HG03159 (cell line): ENCODE results near the gene KPNA3.
"Not testable (repeated sequence)": the region's sequence is repeated elsewhere in the genome, so short reads cannot be mapped to it uniquely, and the experiment has no call there.

Experiments used
- ATAC-seq: cut with Tn5 transposase; IDR thresholded peaks from one replicate; pipeline ENCODE4 v1.9.1; 2021; ENCODE audit warnings: mild to moderate bottlenecking, moderate library complexity; ENCODE audit not compliant: unreplicated experiment

KPNA3 gene

DNA sequence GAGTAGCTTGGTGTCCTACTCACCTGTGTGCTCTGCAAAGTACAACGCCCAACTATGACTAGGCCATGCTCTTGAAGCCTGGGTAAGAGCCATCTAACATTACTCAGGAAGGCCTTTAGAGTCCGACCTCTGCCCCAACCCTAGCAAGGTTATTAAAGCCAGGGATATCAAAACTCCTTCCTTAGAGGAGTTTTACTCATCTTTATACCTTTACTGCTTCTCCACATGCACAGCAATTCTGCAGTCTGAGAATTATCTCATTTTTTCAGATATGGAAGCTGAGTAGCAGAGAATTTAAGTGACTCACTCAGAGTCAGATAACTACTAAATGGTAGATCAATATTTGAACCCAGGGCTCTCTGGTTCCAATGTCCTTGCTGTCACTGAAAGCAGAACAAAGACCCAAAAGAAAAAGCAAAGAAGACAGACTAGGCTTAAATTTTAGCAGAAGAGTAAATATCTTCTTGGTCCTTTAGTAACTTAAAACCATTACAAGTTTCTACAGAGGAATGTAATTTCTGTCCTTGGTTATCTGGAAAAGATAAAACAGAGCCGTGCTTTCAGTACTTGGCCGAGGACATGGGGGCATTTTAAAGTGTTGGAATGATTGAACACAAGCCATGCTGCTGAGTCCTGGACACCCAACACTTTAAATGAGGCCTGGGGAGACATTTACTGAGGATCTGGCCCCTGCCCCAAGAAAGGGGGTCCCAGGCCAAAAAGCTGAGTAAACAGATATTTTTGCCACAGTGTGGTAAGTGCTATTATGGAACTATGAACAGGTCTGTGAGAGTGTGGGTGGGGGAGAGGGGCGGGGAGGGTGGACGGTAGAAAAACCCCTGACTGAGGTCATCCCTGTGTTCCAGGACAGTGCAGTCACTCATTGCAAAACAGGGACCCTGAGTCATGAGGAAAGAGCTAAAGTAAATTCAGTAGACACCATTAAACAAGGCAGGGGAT lies 18.4 kb upstream of the KPNA3 start:
- ATAC-seq, result no peak

DNA sequence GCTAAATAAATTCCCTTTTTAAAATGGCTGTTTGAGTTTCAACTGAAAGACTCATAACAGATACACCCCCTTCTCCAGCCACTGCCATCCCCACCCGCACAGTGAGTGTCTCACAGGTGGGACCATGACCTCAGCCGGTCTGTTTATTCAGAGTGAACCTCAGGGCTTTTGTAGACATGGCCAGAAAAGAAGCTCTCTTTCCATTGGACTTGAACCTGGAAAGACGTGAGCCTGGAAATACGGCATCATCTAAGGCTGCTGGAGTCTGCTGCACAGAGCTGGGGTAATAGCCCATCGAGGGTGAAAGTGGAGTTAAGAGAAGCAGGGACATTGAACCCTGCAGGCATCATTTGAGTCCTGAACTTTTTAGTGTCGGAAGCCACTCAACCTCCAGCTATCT lies 15.2 kb upstream of the KPNA3 start:
- ATAC-seq, result no peak

DNA sequence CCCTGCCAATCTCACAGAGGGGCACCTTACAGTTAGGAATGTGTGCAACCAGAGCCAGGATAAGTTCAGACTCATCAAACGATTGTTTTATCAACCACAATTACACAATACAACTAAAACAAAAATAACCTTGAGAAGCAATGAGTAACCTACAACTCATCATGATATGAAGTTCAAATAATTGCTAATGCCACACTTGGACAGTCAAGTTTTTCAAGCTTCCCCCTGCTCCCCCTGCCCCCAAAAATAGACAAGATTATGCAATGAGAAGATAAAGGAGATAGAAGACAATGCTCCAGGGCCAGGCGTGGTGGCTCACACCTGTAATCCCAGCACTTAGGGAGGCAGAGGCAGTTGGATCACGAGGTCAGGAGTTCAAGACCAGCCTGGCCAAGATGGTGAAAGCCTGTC lies 13.6 kb upstream of the KPNA3 start:
- ATAC-seq, result no peak

DNA sequence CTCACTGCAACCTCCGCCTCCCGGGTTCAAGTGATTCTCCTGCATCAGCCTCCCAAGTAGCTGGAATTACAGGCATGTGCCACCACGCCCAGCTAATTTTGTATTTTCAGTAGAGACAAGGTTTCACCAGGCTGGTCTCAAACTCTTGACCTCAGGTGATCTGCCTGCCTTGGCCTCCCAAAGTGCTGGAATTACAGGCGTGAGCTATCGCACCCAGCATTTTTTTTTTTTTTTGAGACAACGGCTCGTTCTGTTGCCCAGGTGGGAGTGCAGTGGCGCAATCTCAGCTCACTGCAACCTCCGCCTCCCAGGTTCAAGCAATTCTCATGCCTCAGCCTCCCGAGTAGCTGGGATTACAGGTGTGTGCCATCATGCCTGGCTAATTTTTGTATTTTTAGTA lies 10.6 kb upstream of the KPNA3 start:
- not testable (repeated sequence) for ATAC-seq

DNA sequence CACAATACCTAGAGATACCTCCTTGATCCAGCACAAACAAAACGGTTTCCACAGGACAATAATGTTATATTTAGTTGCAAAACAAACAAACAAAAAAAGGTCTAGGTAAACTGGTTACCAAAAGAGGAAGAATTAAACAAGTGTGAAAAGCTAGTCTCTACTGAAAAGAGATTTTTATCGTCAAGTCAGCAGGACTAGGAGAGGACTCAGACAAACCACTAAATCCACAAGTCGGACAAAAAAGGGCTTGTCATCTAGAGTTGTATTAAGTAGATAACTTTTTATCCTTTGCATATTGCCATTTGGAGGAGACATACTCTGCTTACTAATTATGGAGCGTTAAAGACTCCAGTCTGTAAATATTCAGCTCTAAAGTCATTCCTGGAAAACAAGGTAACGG lies 9.9 kb upstream of the KPNA3 start:
- ATAC-seq, result no peak

DNA sequence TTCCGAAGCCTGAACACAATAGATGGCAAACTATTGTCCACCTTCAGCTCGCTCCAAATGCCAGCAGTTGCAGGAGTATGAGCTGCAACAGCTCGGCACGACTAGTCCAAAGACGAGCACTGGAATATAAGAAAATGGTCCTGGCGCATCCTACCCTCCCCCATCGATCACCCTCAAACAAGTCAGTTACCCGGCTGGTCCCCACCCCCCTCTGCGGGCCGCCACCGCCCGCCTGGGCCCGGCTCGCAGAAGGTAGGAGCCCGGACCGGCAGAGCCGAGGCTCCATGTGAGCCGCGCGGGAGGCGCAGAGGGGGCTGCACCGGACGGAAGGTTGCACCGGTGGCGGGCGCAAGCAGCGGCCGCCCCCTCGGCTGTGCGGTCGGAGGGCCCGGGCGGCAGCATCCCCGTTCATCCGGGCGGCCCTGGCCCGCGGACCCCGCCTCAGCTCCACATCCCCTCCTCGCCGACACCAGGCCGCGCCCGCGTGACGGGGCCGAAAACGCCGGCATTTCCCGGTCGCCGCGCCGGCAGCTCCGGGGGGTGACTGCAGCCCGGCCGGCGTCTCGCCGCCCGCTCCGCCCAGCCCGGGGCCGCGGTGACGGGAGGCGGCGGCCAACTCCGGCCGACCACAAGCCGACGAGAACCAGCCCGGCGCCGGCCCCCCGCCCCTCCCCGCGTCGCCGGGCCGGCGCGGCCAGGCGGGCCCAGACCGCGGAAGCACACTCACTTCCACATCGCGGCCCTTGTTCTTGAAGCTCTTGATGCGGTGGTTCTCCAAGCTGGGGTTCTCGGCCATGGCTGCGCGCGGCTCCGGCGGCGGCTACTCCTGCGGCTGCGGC lies 552 bp downstream of the KPNA3 start:
- ATAC-seq, result peak; percentile 22

DNA sequence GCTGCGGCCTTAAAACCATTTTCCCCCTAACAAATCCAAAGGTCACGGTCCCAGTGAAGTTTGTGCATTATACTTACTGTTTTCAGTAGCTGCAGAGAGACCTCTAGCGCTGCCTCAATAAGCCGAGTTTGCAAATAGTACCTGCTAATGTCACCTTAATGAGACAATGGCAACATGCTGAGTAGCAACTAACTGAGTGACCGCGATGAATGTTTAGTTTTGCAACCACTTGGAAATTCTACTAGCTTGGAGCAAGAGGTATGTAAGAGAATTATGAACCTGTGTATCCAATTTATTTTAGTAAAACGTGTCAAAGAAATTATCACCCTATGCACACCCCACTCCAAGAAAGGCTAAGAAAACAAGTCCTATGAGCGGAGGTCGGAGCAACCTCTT lies 1.2 kb downstream of the KPNA3 start:
- ATAC-seq, result no peak

DNA sequence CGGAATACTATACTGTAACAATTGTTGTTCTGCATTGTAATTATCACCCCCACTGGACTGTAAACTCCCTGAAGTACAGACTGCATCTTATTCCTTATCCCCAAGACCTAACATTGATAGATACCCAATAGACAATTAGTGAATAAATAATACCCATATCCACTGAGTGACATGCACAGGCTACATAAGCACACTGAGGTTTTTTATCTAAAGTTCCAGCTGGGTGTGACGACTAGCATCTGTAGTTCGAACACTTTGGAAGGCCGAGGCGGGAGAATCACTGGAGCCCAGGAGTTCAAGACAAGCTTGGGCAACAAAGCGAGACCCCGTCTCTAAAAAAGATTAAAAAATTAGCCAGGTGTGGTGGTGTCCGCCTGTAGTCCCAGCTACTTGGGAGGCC lies 2.5 kb downstream of the KPNA3 start:
- no peak for ATAC-seq

DNA sequence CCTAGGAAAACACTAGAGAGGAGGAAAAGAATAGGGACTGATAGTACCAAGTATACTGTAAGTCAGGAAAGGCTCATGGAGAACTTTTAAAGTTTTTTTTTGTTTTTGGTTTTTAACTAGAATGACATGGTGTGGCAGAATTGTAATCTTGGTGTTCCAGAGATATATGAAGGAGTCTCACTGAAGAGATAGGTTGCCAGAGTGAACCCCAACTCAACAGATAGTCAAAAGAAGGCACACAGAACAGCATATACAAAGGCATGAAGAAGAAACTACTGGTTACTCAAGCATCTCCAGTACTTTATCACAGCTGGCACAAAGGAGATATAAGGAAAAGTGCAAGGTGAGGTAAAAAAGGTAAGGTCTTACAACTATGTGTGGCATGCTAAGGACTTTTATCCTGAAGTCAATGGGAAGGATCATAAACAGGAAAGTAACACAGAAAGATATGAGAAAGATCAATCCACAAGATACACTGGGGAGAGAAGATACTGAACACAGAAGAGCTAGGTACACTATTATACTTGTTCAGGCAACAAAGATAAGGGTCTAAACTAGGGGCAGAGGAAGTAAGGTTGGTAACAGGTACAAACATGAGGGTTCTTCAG lies 6.0 kb downstream of the KPNA3 start:
- no peak for ATAC-seq

DNA sequence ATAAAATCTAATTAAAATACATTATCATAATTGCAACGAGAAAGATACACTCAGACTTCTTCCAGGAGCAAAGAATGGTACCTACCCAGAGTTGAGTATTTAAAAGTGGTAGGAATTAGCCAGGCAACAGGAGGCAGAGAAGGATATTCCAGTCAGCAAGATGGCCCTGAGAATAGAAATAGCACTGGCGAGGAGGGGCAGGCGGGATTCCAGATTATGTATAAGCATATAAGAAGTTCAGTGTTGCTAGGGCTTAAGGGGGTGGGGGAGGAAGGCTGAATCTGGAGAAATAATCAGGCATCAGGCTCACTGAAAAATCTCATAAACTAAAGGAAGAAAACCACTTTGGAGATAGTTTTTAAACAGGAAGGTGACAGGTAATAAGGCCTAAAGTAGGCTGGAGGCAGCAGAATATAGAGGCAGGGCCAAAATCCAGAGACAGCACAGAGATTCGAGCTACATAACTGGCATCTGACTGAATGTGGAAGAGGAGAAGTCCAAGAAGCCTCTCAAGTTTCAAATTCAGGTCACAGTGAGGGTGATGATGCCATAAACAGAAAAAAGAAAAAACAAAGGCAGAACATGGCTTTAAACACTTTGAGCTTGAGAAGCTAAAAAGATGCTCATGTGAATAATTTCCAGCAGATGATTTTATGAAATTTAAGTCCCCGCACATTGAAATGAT lies 7.5 kb downstream of the KPNA3 start:
- no peak for ATAC-seq

DNA sequence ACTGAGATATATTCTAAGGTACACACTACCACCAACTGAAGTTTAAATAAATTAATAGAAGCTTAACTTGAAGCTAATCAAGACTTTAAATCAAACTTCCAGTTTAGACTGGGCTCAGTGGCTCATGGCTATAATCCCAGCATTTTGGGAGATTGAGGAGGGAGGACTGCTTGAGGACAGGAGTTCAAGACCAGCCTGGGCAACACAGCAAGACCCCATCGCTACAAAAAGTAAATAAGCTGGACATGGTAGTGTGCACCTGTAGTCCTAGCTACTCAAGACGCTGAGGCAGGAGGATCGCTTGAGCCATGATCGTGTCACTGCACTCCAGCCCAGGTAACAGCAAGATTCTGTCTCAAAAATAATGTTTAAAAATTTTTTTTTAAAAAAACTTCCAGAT lies 8.6 kb downstream of the KPNA3 start:
- no peak for ATAC-seq

DNA sequence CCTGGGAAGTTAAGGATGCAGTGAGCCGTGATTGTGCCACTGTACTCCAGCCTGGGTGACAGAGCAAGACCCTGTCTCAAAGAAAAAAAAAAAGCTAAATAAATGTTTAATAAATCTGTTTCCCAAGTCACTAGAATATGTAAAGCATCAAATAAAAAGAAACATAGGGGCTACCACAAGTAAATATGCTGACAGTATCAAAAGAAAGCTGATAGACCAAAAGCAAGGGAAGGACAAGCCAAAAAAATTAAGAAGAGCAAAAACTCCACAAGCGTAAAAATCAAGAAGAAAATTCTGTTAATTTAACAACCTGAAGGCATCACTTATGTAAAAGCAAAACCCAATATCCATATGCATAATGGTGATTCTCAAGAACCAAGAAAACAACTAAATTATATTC lies 9.7 kb downstream of the KPNA3 start:
- no peak for ATAC-seq

DNA sequence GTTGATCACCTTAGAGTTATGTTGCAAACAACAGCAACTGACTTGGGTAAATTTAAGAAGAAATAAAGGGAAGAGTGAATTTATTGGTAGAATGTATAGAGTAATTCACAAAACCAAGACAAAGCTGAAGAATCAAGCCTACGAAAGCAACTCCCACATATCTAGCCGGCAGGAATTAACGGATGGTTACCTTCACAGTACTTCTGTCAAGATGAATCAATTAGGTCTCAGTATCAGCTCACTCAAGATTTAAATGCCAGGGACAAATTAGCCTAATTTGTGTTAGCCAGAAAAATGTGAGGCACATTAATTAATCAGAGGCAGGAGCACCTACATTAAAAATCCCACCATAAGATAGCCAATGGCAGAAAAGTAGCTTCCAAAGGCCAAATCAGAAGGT lies 10.7 kb downstream of the KPNA3 start:
- no peak for ATAC-seq

DNA sequence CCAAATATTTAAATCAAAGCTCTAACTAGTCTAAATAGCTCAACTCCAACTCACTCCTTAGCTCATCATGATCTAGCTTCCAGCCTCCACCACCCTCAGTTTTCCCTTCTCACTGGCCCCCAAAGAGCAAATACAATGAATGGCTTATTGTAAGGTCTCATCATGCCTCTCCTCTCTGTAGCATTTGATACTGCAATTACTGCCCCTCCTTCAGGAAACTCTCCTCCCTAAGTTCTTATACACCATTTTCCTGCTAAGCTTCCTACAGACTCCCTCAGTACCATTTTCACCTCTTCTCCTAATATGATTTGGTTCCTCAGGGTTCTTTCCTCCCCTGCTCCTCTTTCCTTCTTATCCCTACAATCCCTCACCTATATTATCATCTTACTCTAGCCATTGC lies 12.8 kb downstream of the KPNA3 start:
- no peak for ATAC-seq

DNA sequence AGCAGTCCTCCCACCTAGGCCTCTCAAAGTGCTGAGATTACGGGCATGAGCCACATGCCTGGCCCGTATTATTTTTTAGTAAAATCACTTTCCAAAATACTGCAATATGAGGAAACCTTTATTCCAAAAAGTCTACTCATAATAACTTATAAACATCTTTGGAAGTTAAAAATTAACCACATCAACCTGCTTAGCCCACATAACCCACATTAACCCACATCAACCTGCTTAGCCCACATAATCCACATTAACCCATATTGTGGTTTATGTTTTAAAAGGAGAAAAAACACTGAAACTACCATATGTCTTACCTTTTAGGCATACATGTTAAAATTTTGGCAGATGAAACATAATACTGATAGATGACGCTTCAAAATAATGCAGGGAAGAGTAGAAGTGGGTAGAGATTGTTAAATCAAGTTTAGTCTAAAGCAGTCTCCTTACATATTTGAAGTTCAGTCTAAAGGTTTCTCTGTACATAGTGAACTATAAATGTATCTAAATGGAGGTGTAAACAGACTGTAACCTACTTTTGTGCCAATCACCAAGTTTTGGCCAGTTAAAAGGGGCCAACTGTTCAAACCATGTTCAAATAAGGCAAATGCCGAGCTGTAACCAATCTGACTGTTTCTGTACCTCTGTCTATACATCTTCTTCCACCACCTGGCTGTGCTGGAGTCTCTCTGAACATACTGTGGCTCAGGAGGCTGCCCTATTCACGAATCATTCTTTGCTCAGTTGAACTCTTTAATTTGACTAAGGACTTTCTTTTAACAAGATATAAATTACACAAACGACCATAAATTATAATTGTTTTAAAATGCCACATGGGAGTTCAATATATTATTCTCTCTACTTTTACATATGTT lies 14.5 kb downstream of the KPNA3 start:
- no peak for ATAC-seq

DNA sequence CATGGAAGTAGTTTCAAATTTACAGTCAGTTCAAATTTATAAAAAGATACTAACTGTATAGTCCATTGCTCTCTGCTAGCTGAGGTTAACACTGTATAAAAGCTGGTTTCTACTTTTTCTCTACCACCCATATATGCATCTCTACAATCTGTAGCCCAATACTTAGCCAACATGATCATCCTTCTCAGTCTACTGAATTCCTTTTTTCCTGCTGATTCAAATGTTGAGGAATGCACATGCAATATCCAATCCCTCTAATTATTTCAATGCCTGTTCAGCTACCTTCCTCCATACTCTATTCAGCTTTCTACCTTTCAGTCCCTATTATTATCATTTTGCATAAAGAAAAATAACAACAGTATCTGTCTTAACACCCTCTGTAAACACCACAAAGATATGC lies 15.6 kb downstream of the KPNA3 start:
- no peak for ATAC-seq

DNA sequence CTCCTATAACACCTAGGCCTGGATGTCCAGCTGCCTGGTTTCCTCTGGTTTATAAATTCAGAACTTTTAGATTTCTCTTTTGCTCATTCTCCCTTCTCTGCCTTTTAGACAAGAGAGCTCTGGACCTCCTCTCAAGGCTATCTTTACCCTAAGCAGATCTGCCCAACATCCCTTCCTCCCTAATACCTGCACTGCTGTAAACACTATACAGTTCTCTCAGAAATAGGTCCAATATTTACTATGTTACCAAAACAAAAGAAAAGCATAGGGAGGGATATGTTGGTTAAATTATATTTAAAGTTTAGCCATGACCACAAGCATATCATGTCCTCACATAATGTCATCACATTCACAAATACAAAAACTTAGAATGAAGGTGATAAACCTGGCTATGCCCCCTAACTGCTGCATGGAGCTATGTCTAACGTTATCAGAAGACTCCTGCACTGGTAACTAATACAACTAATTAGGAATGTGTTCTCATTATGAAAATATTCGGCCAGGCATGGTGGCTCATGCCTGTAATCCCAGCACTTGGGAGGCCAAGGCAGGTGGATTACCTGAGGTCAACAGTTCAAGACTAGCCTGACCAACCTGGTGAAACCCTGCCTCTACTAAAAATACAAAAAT lies 18.0 kb downstream of the KPNA3 start:
- no peak for ATAC-seq

DNA sequence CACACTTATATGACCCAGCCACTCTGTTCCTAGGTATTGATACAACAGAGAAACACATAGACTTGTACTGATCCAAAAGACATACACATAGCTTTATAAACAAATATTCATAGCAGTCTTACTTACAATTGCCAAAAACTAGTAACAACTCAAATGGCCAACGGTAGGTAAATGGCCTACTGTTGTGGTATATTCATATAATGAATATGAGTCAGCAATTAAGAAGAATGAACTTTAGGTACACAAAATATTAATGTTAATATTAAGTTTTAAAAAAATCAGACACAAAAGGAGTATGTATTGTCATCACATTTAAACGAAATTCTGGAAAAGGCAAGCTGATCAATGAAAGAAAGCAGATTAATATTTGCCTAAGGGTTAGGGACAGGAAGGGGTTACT lies 19.7 kb downstream of the KPNA3 start:
- ATAC-seq, result no peak

DNA sequence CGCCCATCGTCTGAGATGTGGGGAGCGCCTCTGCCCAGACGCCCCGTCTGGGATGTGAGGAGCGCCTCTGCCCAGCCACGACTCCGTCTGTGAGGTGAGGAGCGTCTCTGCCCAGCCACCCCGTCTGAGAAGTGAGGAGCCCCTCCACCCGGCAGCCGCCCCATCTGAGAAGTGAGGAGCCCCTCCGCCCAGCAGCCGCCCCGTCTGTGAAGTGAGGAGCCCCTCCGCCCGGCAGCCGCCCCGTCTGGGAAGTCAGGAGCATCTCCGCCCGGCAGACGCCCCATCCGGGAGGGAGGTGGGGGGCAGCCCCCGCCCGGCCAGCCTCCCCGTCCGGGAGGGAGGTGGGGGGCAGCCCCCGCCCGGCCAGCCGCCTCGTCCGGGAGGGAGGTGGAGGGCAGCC lies 30.7 kb downstream of the KPNA3 start:
- not testable (repeated sequence) for ATAC-seq

DNA sequence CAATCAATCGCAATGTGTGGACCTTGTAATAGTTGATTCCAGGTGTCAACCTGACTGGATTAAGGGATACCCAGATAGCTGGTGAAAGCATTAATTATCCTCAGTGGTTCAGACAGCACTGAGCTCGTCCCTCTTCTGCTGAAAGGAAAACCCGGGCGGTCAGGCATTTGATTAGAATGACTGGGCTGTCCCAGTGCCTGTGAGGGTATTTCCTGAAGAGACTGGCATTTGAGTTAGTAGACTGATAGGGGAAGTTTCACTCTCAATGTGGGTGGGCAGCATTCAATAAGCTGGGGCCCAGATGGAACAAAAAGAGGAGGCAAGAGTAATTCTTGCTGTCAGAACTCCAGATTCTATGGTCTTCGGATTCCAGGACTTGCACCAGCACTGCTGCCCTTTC lies 31.9 kb downstream of the KPNA3 start:
- no peak for ATAC-seq
